ENCODE data around the gene LGALS13. TPM values are rescaled to one million over a fixed set of nuclear protein-coding genes. Genes with fewer than 3 reads are reported as not detected.

Gene LGALS13
- polyA plus RNA-seq, 1 donor from 2014 or later: not detected

DNA sequence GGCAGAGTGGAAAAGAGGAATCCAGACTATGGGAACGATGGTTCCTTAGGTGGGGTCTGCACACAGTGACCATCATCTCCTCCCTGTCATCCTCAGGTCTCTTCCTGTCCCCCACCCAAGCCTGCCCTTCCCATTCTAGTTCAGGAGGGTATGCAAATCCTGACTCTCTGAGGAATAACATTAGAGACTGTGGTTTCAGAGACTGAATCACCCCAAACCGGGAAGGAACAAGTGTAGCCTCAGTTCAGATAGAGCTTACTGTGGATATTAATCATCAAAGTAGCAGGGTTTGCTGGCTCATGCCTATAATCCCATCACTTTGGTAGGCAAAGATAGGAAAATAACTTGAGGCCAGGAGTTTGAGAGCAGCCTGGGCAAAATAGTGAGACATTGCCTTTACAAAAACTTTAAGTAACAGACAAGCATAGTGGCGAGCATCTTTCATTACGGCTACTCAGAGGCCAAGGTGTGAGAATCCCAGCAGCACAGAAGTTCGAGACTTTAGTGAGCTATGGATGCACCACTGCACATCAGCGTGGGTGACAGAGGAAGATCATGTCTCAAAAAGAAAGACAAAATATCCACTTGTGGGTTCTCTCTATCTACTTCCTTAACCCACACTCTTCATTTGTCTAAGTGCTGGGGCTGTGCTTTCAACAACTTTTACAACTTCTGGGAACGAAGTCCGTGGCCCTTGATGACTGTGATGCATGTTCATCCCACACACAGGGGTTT lies 19.3 kb upstream of the LGALS13 start:
- Histone ChIP-seq H3K9me3 (ENCODE audit: low read length) (no peaks in the 10 kb centered on the region), H4K20me1 (ENCODE audit: insufficient read depth) (no peaks in the 10 kb centered on the region), H3K27me3 (ENCODE audit: insufficient read depth, low read depth, low read length) (no peaks in the 10 kb centered on the region), H3F3A (ENCODE audit: insufficient read depth, low read length, poor library complexity, severe bottlenecking) (no peaks in the 10 kb centered on the region), H2AFZ (ENCODE audit: low read depth, low read length) (no peak overlapping the region), H3K79me2 (replicated peaks; ENCODE audit: insufficient read depth, low read length) (no peaks in the 10 kb centered on the region), H3K36me3 (ENCODE audit: insufficient read depth, low read length) (no peaks in the 10 kb centered on the region), H3K4me2 (ENCODE audit: low read length) (no peak overlapping the region), H3K9ac (ENCODE audit: low read length) (no peak overlapping the region), H3K9me2 (ENCODE audit: insufficient read depth, low read length) (no peaks in the 10 kb centered on the region), H3K4me3 (ENCODE audit: low read length) (no peak overlapping the region), H3K27ac (ENCODE audit: low read length) (no peak overlapping the region)
- TF ChIP-seq EP300 (conservative IDR thresholded peaks at IDR 0.05; ENCODE audit: poor library complexity, severe bottlenecking) (no peak), MXI1 (conservative IDR thresholded peaks at IDR 0.05; ENCODE audit: poor library complexity, severe bottlenecking) (no peak), RAD21 (conservative IDR thresholded peaks at IDR 0.05) (no peak), EZH2 (IDR thresholded peaks at IDR 0.05; ENCODE audit: borderline replicate concordance, insufficient read depth, low read length, poor library complexity, severe bottlenecking) (no peak), TAF1 (IDR thresholded peaks at IDR 0.05; ENCODE audit: low read depth) (no peak), SMC3 (conservative IDR thresholded peaks at IDR 0.05; ENCODE audit: poor library complexity) (no peak), POLR2AphosphoS5 (IDR thresholded peaks at IDR 0.05) (no peak)
- TF ChIP-seq, protein P1, sequence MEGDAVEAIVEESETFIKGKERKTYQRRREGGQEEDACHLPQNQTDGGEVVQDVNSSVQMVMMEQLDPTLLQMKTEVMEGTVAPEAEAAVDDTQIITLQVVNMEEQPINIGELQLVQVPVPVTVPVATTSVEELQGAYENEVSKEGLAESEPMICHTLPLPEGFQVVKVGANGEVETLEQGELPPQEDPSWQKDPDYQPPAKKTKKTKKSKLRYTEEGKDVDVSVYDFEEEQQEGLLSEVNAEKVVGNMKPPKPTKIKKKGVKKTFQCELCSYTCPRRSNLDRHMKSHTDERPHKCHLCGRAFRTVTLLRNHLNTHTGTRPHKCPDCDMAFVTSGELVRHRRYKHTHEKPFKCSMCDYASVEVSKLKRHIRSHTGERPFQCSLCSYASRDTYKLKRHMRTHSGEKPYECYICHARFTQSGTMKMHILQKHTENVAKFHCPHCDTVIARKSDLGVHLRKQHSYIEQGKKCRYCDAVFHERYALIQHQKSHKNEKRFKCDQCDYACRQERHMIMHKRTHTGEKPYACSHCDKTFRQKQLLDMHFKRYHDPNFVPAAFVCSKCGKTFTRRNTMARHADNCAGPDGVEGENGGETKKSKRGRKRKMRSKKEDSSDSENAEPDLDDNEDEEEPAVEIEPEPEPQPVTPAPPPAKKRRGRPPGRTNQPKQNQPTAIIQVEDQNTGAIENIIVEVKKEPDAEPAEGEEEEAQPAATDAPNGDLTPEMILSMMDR (IDR thresholded peaks at IDR 0.05; ENCODE audit: poor library complexity, severe bottlenecking): no peak
- TF ChIP-seq, protein P2, sequence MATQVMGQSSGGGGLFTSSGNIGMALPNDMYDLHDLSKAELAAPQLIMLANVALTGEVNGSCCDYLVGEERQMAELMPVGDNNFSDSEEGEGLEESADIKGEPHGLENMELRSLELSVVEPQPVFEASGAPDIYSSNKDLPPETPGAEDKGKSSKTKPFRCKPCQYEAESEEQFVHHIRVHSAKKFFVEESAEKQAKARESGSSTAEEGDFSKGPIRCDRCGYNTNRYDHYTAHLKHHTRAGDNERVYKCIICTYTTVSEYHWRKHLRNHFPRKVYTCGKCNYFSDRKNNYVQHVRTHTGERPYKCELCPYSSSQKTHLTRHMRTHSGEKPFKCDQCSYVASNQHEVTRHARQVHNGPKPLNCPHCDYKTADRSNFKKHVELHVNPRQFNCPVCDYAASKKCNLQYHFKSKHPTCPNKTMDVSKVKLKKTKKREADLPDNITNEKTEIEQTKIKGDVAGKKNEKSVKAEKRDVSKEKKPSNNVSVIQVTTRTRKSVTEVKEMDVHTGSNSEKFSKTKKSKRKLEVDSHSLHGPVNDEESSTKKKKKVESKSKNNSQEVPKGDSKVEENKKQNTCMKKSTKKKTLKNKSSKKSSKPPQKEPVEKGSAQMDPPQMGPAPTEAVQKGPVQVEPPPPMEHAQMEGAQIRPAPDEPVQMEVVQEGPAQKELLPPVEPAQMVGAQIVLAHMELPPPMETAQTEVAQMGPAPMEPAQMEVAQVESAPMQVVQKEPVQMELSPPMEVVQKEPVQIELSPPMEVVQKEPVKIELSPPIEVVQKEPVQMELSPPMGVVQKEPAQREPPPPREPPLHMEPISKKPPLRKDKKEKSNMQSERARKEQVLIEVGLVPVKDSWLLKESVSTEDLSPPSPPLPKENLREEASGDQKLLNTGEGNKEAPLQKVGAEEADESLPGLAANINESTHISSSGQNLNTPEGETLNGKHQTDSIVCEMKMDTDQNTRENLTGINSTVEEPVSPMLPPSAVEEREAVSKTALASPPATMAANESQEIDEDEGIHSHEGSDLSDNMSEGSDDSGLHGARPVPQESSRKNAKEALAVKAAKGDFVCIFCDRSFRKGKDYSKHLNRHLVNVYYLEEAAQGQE (IDR thresholded peaks at IDR 0.05; ENCODE audit: borderline replicate concordance): no peak

DNA sequence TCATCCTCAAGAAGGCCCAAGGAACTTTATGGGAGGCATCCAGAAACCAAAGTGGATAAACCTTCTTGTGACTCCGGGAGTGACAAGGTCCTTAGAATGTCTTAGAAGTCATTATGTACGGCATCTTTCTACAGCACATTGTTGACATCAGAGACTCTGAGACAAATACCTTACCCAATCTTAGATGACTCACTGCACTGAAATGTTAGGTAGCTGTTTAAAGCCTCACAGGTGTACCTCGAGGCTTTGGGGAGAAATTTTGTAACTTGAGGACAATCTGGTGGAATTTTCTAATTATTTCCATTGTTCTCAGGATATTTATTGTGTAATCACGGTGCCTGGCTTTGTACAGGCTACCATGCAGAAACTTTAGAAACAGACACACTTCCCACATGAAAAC lies 14.8 kb upstream of the LGALS13 start:
- no peaks in the 10 kb centered on the region for H3K9me2 ChIP-seq (ENCODE audit: insufficient read depth, low read length)

More for the DNA sequence above, 14.8 kb upstream of the LGALS13 start:
- no peak for TF ChIP-seq EP300 (conservative IDR thresholded peaks at IDR 0.05; ENCODE audit: poor library complexity, severe bottlenecking)
- no peak for TF ChIP-seq SMC3 (conservative IDR thresholded peaks at IDR 0.05; ENCODE audit: poor library complexity)
- TF ChIP-seq EZH2 (IDR thresholded peaks at IDR 0.05; ENCODE audit: borderline replicate concordance, insufficient read depth, low read length, poor library complexity, severe bottlenecking): no peak
- TF ChIP-seq, protein P1 (IDR thresholded peaks at IDR 0.05; ENCODE audit: poor library complexity, severe bottlenecking): no peak
- TF ChIP-seq, protein P2 (IDR thresholded peaks at IDR 0.05; ENCODE audit: borderline replicate concordance): no peak
- TF ChIP-seq MXI1 (conservative IDR thresholded peaks at IDR 0.05; ENCODE audit: poor library complexity, severe bottlenecking): no peak
- no peak for TF ChIP-seq TAF1 (IDR thresholded peaks at IDR 0.05; ENCODE audit: low read depth)
- no peak for TF ChIP-seq RAD21 (conservative IDR thresholded peaks at IDR 0.05)
- TF ChIP-seq POLR2AphosphoS5 (IDR thresholded peaks at IDR 0.05): no peak
- H3K36me3 ChIP-seq (ENCODE audit: insufficient read depth, low read length): no peaks in the 10 kb centered on the region
- H3F3A ChIP-seq (ENCODE audit: insufficient read depth, low read length, poor library complexity, severe bottlenecking): no peaks in the 10 kb centered on the region
- no peaks in the 10 kb centered on the region for H3K79me2 ChIP-seq (replicated peaks; ENCODE audit: insufficient read depth, low read length)
- no peaks in the 10 kb centered on the region for H4K20me1 ChIP-seq (ENCODE audit: insufficient read depth)
- H3K4me2 ChIP-seq (ENCODE audit: low read length): no peak overlapping the region
- H3K4me3 ChIP-seq (ENCODE audit: low read length): no peak overlapping the region
- H3K9ac ChIP-seq (ENCODE audit: low read length): no peak overlapping the region
- no peak overlapping the region for H3K27ac ChIP-seq (ENCODE audit: low read length)
- no peaks in the 10 kb centered on the region for H3K27me3 ChIP-seq (ENCODE audit: insufficient read depth, low read depth, low read length)
- H2AFZ ChIP-seq (ENCODE audit: low read depth, low read length): no peak overlapping the region
- H3K9me3 ChIP-seq (ENCODE audit: low read length): no peaks in the 10 kb centered on the region
